ENCODE data around the gene PALD1. TPM values are rescaled to one million over a fixed set of nuclear protein-coding genes. Genes with fewer than 3 reads are reported as not detected.

Gene PALD1
- total RNA-seq, 4 donors from 2014 or later, result 10.7 to 28.2 (median 14.0) TPM

- WGBS, 2 donors, result 10 to 43% methylated on average over 14 to 40 of the region's 62 CpGs
- peaks cover 11 to 20% of the 10 kb centered on the region in 2 donors for H3K4me1 ChIP-seq
Measured at GRCh38 chr10:70458329-70459060, 20.1 kb upstream of the PALD1 start.

DNA sequence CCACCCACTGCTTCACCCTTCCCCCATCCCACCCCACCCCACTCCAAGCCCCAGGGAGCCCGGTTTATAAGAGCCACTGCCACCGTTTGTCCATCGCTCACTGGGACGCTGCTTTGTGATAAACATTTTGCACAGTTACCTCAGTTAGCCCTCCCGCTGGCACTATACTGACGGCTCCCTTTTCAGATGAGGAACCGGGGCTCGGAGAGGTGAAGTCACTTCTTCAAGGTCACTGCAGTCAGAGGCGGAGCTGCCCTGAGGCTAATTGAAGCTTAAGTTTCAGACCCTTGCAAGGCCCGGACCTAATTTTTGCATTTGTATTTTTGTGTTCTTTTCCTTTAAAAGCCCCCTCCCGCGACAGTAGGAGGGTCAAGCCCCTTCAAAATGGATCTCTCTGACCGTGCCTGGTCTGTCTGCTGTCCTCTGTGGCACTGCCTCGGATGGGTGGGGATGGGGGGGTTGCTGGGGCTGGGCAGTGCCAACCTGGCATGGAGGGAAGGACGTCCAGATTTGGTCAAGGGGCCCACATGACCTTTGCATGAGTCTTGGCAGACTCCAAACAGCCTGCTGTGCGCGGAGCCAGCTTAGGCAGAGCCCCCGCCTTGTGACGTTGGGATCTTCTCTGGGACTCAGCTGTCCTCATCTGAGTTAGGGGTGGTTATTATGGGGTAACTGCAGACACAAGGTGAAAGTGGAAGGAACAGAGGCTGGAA is 19.4 kb upstream of the PALD1 start:
- WGBS, 2 donors, result 40 to 65% methylated on average over 16 to 18 of the region's 19 CpGs
- H3K4me1 ChIP-seq, result peaks cover 11 to 20% of the 10 kb centered on the region in 2 donors
- no peaks in the 10 kb centered on the region for H3K27me3 ChIP-seq
- no peak for DNase-seq
- intact Hi-C loops (cut with DNase I), result no loop called here
- H3K27ac ChIP-seq, result no peak overlapping the region
- H3K4me3 ChIP-seq (replicated peaks in 1 of 3), result no peak overlapping the region
- H3K9me3 ChIP-seq, result no peaks in the 10 kb centered on the region
- TF ChIP-seq POLR2A (IDR thresholded peaks at IDR 0.05), result no peak
- TF ChIP-seq, protein P1, sequence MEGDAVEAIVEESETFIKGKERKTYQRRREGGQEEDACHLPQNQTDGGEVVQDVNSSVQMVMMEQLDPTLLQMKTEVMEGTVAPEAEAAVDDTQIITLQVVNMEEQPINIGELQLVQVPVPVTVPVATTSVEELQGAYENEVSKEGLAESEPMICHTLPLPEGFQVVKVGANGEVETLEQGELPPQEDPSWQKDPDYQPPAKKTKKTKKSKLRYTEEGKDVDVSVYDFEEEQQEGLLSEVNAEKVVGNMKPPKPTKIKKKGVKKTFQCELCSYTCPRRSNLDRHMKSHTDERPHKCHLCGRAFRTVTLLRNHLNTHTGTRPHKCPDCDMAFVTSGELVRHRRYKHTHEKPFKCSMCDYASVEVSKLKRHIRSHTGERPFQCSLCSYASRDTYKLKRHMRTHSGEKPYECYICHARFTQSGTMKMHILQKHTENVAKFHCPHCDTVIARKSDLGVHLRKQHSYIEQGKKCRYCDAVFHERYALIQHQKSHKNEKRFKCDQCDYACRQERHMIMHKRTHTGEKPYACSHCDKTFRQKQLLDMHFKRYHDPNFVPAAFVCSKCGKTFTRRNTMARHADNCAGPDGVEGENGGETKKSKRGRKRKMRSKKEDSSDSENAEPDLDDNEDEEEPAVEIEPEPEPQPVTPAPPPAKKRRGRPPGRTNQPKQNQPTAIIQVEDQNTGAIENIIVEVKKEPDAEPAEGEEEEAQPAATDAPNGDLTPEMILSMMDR (IDR thresholded peaks at IDR 0.05), result no peak
- H3K36me3 ChIP-seq, result no peaks in the 10 kb centered on the region

More at GRCh38 chr10:70458329-70459060, 20.1 kb upstream of the PALD1 start:
- no peak for TF ChIP-seq POLR2A (IDR thresholded peaks at IDR 0.05)
- TF ChIP-seq, protein P1 (IDR thresholded peaks at IDR 0.05), result peak in 1 of 6 experiments; percentile 24
- Histone ChIP-seq H3K4me3 (replicated peaks in 1 of 3) (peak overlapping the region in 1 of 3 donors; percentile 18), H3K27ac (no peak overlapping the region), H3K9me3 (no peaks in the 10 kb centered on the region), H3K27me3 (no peaks in the 10 kb centered on the region), H3K36me3 (no peaks in the 10 kb centered on the region)
- peak; percentile 76 to 77 for DNase-seq
- intact Hi-C loops (cut with DNase I), result no loop called here

DNA sequence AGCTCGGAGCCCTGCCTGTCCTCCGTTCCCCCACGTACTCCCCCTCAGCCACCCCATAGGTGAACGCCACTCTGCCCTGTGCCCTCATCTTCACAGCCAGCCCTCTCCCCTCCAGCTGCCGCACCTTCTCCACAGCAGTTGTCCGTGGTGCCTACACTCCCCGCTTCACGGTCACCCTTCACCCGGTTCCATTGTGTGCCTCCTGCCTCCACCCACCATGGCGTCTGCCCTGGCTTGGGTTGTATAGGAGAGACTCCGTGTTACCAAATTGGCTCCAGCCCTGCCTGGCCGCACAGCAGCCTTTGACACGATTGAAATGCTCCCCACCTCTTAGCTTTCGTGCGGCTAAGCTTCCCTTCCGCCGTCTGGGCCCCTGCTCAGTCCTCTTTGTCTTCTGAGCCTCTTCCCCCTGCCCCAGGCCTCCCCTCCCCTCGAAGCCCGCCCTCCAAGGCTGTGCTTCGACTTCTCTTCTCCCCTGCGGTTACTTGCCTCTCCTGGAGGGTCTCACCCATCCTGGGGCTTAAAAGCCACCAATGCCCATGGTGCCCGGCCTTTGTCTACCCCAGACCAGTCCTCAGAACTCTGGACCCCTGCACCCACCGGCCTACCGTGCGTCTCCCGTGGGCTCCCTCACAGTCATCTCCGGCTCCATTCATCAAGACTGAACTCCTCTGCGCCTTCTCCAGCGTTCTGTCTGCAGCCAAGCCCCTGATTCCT is 18.6 kb upstream of the PALD1 start:
- intact Hi-C loops (cut with DNase I), result loop anchor here (5.0 to 10.0 kb wide), 3 partner anchors 82 to 415 kb away; no protein-coding TSS in a partner anchor
- TF ChIP-seq, protein P1 (IDR thresholded peaks at IDR 0.05), result no peak
- no peak for TF ChIP-seq POLR2A (IDR thresholded peaks at IDR 0.05)
- H3K27me3 ChIP-seq, result no peaks in the 10 kb centered on the region
- H3K27ac ChIP-seq, result no peak overlapping the region
- no peaks in the 10 kb centered on the region for H3K9me3 ChIP-seq
- H3K36me3 ChIP-seq, result no peaks in the 10 kb centered on the region
- peaks cover 11 to 20% of the 10 kb centered on the region in 2 donors for H3K4me1 ChIP-seq
- no peak for DNase-seq
- WGBS, 2 donors, result 85 to 88% methylated on average over 29 of the region's 29 CpGs
- H3K4me3 ChIP-seq (replicated peaks in 1 of 3), result no peak overlapping the region

DNA sequence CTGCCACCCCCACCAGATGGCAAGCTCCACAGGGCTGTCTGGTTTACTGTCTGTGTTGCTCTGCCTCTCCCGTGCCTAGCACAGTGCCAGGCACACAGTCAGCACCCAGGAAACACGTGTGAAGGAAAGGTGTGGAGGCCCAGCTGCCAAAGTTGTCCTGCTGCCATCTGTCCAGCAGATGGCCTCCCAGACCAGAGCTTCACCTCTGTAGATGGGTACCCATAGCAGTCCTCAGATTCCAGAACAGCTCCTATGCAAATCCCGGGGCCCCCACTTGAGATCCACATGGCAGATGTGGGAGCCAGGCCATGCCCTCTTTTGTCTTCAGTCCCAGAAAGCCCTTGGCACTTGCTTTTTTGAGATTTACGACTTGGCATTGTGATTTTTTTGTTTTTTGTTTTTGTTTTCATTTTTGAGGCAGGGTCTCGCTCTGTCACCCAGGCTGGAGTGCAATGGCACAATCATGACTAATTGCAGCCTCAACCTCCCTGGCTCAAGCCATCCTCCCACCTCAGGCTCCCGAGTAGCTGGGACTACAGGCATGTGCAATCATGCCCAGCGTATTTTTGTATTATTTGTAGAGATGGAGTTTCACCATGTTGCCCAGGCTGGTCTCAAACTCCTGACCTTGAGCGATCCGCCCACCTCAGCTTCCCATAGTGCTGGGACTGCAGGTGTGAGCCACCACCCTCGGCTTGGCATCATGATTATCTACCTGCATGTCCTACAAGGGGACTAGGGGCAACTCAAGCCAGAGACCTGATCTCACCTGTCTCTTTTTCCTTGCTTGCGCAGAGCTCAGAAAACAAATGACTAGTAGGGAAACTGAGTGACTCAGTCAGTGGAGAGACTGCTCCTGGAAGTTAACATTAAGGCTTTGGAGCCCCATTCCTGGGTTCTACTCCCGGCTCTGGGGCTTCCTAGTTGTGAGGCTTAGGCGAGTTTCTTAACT is 16.9 kb upstream of the PALD1 start:
- H3K27ac ChIP-seq, result no peak overlapping the region

More for the DNA sequence above, 16.9 kb upstream of the PALD1 start:
- Histone ChIP-seq H3K4me3 (replicated peaks in 1 of 3) (no peak overlapping the region), H3K27me3 (no peaks in the 10 kb centered on the region), H3K36me3 (no peaks in the 10 kb centered on the region), H3K4me1 (peaks cover 11 to 20% of the 10 kb centered on the region in 2 donors), H3K9me3 (no peaks in the 10 kb centered on the region)
- DNase-seq, result peak; percentile 53 to 56
- intact Hi-C loops (cut with DNase I), result loop anchor here (5.0 to 10.0 kb wide), 3 partner anchors 81 to 413 kb away; no protein-coding TSS in a partner anchor
- 54 to 55% methylated on average over 13 of the region's 13 CpGs for WGBS, 2 donors
- no peak for TF ChIP-seq POLR2A (IDR thresholded peaks at IDR 0.05)
- TF ChIP-seq, protein P1 (IDR thresholded peaks at IDR 0.05), result peak; percentile 47 to 88 (median 78)

All from thyroid gland (tissue), 4 donors.